Measurements from ENCODE around the gene SIRPA.

Gene SIRPA

GRCh38 chr20:1975291-1975690, 80.1 kb downstream of the SIRPA start:
- Histone ChIP-seq H3K27ac (replicated peaks) (no peak overlapping the region), H3K4me3 (replicated peaks; ENCODE audit: insufficient read depth, low read length) (no peak overlapping the region), H3K27me3 (ENCODE audit: insufficient read depth, poor library complexity, severe bottlenecking) (peaks cover 5% of the 10 kb centered on the region)
- no peak for DNase-seq (ENCODE audit: low read depth in 1 of 2, low spot score in 1 of 2)
- TF ChIP-seq GABPA (IDR thresholded peaks at IDR 0.05; ENCODE audit: low read depth) (no peak), SPI1 (IDR thresholded peaks at IDR 0.05; ENCODE audit: borderline replicate concordance, low read depth) (no peak), REST (IDR thresholded peaks at IDR 0.05; ENCODE audit: insufficient replicate concordance, low read depth) (no peak), POLR2AphosphoS5 (IDR thresholded peaks at IDR 0.05; ENCODE audit: low read depth) (no peak), CTCF (IDR thresholded peaks at IDR 0.05; ENCODE audit: insufficient read depth, low read length) (no peak)

- Histone ChIP-seq H3K4me3 (replicated peaks; ENCODE audit: insufficient read depth, low read length) (no peak overlapping the region), H3K27ac (replicated peaks) (no peak overlapping the region), H3K27me3 (ENCODE audit: insufficient read depth, poor library complexity, severe bottlenecking) (peaks cover 8% of the 10 kb centered on the region)
- TF ChIP-seq SPI1 (IDR thresholded peaks at IDR 0.05; ENCODE audit: borderline replicate concordance, low read depth) (no peak), CTCF (IDR thresholded peaks at IDR 0.05; ENCODE audit: insufficient read depth, low read length) (no peak), REST (IDR thresholded peaks at IDR 0.05; ENCODE audit: insufficient replicate concordance, low read depth) (peak; percentile 93), GABPA (IDR thresholded peaks at IDR 0.05; ENCODE audit: low read depth) (no peak), POLR2AphosphoS5 (IDR thresholded peaks at IDR 0.05; ENCODE audit: low read depth) (no peak)
- no peak for DNase-seq (ENCODE audit: low read depth in 1 of 2, low spot score in 1 of 2)
Measured at GRCh38 chr20:1979106-1979778, 84.0 kb downstream of the SIRPA start.

- Histone ChIP-seq H3K27me3 (ENCODE audit: insufficient read depth, poor library complexity, severe bottlenecking) (peaks cover 13% of the 10 kb centered on the region), H3K27ac (replicated peaks) (no peak overlapping the region), H3K4me3 (replicated peaks; ENCODE audit: insufficient read depth, low read length) (no peak overlapping the region)
- TF ChIP-seq REST (IDR thresholded peaks at IDR 0.05; ENCODE audit: insufficient replicate concordance, low read depth) (no peak), GABPA (IDR thresholded peaks at IDR 0.05; ENCODE audit: low read depth) (no peak), CTCF (IDR thresholded peaks at IDR 0.05; ENCODE audit: insufficient read depth, low read length) (no peak), POLR2AphosphoS5 (IDR thresholded peaks at IDR 0.05; ENCODE audit: low read depth) (no peak), SPI1 (IDR thresholded peaks at IDR 0.05; ENCODE audit: borderline replicate concordance, low read depth) (no peak)
- no peak for DNase-seq (ENCODE audit: low read depth in 1 of 2, low spot score in 1 of 2)
Measured at GRCh38 chr20:1982686-1983085, 87.5 kb downstream of the SIRPA start.

Measured in HL-60 (cell line).